Mononuclear cell (primary cell): ENCODE data around the gene ACAT2. TPM values are rescaled to one million over a fixed set of nuclear protein-coding genes. Genes with fewer than 3 reads are reported as not detected.
"Not testable (repeated sequence)": the region's sequence is repeated elsewhere in the genome, so short reads cannot be mapped to it uniquely, and the experiment has no call there.

Source experiments
- H3K27me3 ChIP-seq: 2 replicates; pipeline ENCODE4 v1.6.0; 2011; ENCODE audit warnings: low read length, control low read depth; ENCODE audit not compliant: insufficient read depth
- H3K4me1 ChIP-seq: 2 replicates; pipeline ENCODE4 v1.5.1; 2011; ENCODE audit warnings: mild to moderate bottlenecking, low read length, control low read depth; ENCODE audit not compliant: insufficient read depth
- H3K4me3 ChIP-seq: 2 replicates; pipeline ENCODE4 v1.5.1; 2011; ENCODE audit warnings: mild to moderate bottlenecking, low read length, moderate library complexity
- H3K9me3 ChIP-seq: 2 replicates; pipeline ENCODE4 v1.5.1; 2011; ENCODE audit warnings: low read depth, mild to moderate bottlenecking, control low read depth, low read length
- total RNA-seq: library from RNA; depleted of rRNA; stranded (reverse); fragments of >200 nt; gene quantifications from one replicate; pipeline ENCODE4 v1.2.3, GENCODE V29; 2012

Gene ACAT2
- total RNA-seq, 1 donor: 10.5 TPM

DNA sequence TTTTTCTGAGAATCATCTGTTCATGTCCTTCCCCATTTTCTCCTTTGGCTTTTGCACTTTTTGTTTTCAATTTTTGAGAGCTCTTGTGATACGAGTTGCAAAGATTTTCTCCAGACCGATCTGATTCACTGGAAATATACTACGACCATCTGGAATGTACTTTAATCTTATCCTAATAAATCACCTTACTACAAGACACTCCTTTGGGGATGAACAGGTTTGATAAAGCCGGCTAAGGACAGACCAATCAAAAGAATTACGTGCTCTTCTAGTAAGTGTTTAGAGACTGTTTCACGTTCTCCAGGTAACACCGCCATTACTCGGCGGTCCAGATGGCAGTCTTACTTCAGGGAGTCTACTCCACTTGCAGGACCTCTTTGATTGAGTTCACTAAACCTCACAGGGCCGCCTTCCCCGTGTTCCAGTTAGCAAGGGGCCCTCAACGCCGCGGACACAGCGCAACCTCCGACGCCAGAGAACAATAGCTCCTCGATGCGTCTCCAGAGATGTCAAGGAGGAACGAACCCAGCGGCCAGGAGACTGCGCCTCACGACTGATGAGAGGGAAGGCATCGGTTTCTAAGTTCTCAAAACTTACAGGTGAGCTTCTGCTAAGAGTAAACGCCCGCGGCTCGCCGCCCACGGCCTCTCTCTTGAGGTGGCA, 35.5 kb upstream of the ACAT2 start:
- H3K4me3 ChIP-seq: peak overlapping the region; percentile 89
- H3K27me3 ChIP-seq: no peaks in the 10 kb centered on the region
- no peaks in the 10 kb centered on the region for H3K9me3 ChIP-seq
- peaks cover 43% of the 10 kb centered on the region for H3K4me1 ChIP-seq

DNA sequence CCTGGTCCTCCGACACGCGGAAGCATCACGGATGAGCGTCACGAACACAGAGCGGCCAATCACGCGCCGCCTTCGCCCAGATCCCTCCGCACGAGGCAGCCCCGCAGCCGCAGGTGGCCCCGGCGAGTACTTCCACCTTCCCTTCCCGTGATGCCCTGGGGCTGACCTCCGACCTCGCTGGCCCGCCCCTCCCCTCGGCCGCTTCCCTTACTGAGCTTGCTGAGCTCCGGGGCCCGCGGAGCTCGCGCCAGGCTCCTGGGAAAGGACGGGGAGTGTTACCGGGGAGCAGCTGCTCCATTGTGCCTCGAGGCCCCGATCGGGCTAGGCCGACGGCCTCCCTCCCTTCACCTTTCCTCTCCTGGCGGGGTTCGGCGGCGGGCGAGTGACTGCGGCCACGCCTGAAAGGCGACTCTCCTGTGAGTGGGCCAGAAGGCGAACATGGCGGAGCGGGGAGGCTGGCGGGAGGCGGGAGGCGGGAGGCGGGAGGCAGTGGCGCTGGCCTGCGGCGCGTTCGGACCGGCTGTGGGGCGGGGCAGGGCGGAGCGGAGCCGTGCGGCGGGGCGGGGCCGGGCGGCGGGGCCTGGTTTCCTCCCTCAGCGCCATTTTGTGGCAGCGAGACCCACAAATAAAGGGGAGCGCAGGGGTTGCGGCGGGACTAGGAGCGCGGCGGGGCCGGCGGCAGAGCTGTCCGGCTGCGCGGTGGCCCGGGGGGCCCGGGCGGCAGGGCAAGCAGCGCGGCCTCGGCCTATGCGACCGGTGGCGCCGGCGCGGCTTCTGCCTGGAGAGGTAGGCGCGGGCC, 34.7 kb upstream of the ACAT2 start, which contains the start of gene WTAP:
Gene WTAP, plus strand, starts transcription at position 589 of the 799 bp plus-strand sequence. CDS start 8,760 bp downstream, outside the sequence.
- Histone ChIP-seq H3K4me3 (peak within 1 kb of the TSS; percentile 89), H3K4me1 (peaks cover 49% of the 10 kb centered on the region), H3K9me3 (no peaks in the 10 kb centered on the region), H3K27me3 (no peaks in the 10 kb centered on the region)

DNA sequence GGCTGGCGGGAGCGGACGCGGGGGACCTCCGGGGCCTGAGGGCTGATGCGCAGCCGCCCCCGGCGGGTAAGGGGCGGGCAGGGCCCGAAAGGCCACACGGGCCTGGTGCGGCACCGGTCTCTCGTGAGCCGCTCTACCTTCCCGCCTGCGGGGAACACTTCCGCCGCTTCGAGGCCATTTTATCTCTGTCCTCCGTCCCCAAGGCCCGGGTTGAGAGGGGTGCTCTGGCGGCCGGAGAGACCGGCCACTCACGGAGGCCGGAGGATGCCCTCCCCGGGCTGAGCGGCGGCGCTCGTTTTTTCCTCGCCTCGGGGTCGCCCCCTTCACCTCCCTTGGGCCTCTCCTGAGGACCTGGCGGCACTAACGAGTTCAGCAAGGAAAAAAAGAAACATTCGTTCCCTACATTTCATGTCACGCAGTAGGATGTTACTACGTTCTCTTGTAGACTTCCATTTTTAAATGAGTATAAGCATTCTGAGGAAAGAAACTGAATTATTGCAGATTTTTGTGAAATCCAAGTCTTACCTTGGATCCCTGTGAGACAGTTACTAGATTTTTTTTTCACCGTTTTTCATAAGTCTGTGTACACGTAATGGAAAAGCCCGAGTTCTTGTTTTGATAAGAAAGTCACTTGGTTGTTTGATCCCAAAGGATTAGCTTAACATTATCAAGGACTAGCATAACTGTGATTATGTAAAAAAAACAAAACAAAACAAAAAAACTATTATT, 34.0 kb upstream of the ACAT2 start:
- Histone ChIP-seq H3K9me3 (no peaks in the 10 kb centered on the region), H3K4me3 (peak overlapping the region; percentile 89), H3K27me3 (no peaks in the 10 kb centered on the region), H3K4me1 (peaks cover 54% of the 10 kb centered on the region)

DNA sequence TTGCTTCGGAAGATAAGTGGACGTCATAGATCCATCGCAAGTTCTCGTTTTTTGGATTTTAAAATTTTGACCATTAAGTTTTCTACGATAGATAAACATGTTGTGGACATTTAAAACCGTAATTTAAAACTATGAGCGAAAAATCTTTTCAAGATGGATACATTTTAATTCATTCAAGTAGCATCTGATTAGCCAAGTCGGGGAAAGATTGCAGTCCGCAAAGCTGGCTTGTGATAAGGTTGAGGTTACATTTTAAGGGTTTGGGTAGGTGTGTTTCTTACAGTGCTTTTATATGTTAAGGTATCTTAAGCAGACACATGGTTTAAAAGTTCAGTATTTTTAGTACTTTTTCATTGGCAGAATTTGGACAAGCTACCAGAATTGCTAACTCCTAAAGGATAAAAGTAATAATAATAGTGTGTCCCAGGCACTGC, 33.3 kb upstream of the ACAT2 start:
- H3K27me3 ChIP-seq: no peaks in the 10 kb centered on the region
- peak overlapping the region; percentile 89 for H3K4me3 ChIP-seq
- H3K9me3 ChIP-seq: no peaks in the 10 kb centered on the region
- H3K4me1 ChIP-seq: peaks cover 58% of the 10 kb centered on the region

DNA sequence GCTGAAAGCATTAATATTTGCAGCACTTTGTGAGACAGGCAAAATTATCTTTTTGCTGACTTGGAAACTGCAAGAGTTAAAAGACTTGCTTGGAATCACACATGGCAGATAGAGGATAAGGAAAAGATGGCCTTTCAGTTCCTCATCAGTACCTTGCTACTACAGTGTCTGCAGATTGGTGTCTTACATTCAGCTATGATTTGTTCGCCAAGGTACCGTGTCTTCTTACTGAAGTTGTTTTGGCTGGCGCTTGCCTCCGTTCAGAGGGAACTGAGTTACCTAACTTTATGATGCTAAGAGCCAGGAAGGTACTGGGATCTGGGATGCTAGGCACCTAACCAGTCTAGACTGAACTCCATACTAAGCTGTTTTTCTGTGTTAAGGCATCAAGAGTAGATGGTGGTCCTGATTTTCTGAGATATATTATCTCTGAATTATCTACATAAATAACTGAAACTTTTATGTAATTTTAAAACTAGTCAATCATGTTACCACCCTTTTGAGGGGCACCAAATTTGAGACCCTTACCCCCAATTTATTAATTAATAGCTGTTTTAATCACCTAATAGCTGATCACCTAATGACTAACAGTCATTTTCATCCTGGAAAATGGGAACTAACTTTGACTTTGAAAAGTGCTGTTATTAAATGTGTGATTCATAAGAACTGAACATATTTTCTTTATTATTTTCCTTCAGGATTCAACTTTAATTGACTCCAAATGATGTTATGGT, 32.1 kb upstream of the ACAT2 start:
- no peaks in the 10 kb centered on the region for H3K27me3 ChIP-seq
- peaks cover 60% of the 10 kb centered on the region for H3K4me1 ChIP-seq
- H3K9me3 ChIP-seq: no peaks in the 10 kb centered on the region
- peak overlapping the region; percentile 12 for H3K4me3 ChIP-seq

DNA sequence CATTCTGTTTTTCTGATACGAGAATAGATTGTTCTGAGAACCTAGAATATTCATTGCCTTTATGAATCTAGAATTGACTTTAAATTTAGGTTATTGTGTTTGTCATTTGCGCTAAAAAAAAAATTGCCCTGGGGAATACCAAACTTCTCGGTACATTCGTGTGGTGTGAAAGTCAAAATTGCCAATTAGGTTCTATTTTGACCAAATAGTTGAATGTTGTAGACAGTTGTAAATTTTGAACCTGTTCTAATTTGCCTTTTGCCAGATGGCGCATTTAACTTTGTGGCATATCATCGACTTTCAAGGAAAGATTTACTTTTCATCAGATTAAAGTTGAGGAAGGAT, 31.5 kb upstream of the ACAT2 start:
- Histone ChIP-seq H3K9me3 (no peaks in the 10 kb centered on the region), H3K4me1 (peaks cover 59% of the 10 kb centered on the region), H3K4me3 (no peak overlapping the region), H3K27me3 (no peaks in the 10 kb centered on the region)

DNA sequence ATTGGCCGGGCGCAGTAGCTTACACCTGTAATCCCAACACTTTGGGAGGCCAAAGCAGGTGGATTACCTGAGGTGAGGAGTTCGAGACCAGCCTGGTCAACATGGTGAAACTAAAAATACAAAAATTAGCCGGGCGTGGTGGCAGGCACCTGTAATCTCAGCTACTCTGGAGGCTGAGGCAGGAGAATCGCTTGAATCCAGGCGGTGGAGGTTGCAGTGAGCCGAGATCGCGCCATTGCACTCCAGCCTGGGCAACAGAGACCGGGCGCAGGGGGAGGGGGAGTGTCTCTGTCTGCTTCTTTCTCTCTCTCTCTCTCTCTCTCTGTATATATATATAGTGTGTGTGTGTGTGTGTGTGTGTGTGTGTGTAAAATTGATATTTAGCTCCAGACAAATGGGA, 29.3 kb upstream of the ACAT2 start:
- not testable (repeated sequence) for H3K4me3 ChIP-seq, H3K9me3 ChIP-seq, H3K27me3 ChIP-seq
- peaks cover 52% of the 10 kb centered on the region for H3K4me1 ChIP-seq

DNA sequence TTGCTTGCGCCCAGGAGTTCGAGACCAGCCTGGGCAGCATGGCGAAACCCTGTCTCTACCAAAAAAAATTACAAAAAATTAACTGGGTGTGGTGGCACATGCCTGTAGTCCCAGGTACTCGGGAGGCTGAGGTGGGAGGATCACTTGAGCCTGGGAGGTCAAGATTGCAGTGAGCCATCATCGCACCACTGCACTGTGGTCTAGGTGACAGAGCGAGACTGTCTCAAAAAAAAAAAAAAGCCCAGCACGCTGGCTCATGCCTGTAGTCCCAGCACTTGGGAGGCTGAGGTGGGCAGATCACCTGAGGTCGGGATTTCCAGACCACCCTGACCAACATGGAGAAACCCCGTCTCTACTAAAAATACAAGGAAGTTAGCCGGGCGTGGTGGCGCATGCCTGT, 28.4 kb upstream of the ACAT2 start:
- H3K4me3 ChIP-seq, H3K9me3 ChIP-seq, H3K27me3 ChIP-seq: not testable (repeated sequence)
- peaks cover 53% of the 10 kb centered on the region for H3K4me1 ChIP-seq

DNA sequence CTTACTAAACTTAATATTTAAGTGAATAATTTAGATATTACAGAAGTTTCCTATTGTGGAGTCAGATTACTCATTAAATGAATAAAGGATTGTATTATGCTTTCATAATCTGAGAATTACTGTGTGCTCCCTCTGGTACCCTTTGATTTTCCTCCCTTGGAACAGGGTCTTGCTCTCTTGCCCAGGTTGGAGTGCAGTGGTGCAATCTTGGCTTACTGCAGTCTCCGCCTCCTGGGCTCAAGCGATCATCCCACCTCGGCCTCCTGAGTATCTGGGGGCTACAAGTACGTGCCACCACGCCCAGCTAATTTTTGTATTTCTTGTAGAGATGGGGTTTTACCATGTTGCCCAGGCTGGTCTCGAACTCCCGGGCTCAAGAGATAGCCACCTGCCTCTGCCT, 24.9 kb upstream of the ACAT2 start:
- Histone ChIP-seq H3K4me1 (peaks cover 31% of the 10 kb centered on the region), H3K27me3 (no peaks in the 10 kb centered on the region), H3K9me3 (no peaks in the 10 kb centered on the region), H3K4me3 (no peak overlapping the region)

DNA sequence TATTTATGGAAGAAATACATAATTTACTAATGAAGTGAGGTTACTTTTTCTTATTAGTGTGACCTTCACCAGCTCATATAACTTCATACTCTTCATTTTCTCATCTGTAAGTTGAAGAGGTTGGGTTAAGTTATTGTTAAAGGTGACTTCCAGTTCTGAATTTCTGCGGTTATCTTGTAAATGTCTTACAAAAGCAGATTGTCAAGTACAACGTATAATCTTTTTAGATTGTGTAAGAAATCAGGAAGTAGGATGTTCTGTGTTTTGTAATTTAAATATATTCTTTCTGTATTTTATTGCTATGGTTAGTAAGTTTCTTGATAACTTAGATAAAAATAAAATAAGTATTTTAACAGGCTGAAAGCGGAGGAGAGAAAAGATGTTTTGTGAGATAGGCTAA, 22.5 kb upstream of the ACAT2 start:
- Histone ChIP-seq H3K4me1 (peaks cover 16% of the 10 kb centered on the region), H3K9me3 (no peaks in the 10 kb centered on the region), H3K4me3 (no peak overlapping the region), H3K27me3 (no peaks in the 10 kb centered on the region)

DNA sequence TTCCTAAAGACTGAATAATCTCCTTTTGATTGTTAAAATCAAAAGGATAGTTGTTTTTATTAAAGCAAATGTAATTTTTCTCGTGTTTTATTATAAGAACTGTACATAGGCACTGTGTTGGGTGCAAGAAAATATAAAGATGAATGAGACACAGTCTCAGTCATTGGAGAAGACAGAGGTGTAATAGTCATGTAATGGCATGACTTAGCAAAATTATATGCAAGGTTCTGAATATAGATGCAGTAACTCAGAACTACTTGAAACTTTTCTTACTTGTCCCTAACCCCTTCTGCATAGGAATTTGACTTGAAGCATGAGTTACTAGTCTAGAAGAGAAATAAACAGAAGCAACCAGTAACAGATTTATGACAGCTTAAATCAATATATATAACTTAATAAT, 19.7 kb upstream of the ACAT2 start:
- Histone ChIP-seq H3K4me3 (no peak overlapping the region), H3K4me1 (peaks cover 7% of the 10 kb centered on the region), H3K27me3 (no peaks in the 10 kb centered on the region), H3K9me3 (no peaks in the 10 kb centered on the region)

DNA sequence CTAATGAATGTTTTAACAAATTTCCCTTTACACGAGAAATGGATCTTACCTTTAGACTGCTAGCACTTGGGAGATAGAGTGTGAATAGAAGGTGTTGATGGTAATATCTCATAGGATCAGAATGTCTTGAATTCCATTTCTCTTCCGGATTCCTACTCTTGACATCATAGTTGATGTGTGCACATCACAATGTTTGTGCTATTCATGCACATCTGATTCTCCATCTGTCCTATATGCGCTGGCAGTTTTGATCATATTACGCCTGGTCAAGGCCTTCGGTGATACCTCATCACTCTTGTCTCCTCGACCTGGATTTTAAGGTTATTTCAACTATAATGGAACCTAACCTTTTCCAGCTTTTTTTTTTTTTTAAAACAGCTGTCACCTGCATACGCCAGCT, 16.8 kb upstream of the ACAT2 start:
- Histone ChIP-seq H3K4me1 (peaks cover under 1% of the 10 kb centered on the region), H3K27me3 (no peaks in the 10 kb centered on the region), H3K4me3 (no peak overlapping the region), H3K9me3 (no peaks in the 10 kb centered on the region)

DNA sequence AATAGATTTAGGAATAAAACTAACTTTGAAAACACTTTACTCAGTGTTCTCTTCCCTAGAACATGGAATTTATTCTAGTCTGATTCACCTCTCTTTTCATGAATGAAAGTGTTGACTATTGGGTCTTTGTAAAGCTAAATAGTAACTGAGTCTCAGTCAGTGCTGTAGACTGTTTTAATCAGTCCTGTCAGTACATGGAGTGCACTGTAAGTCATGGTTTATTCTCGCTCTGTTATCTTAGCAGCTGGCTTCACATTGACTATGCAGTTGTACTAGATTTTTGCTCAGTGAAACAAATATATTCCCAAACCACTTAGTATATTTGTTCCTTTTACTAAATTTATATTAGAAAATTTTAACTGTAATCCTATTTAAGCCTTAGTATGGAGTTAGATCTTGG, 15.1 kb upstream of the ACAT2 start:
- no peaks in the 10 kb centered on the region for H3K4me1 ChIP-seq
- no peaks in the 10 kb centered on the region for H3K9me3 ChIP-seq
- H3K4me3 ChIP-seq: no peak overlapping the region
- H3K27me3 ChIP-seq: no peaks in the 10 kb centered on the region

DNA sequence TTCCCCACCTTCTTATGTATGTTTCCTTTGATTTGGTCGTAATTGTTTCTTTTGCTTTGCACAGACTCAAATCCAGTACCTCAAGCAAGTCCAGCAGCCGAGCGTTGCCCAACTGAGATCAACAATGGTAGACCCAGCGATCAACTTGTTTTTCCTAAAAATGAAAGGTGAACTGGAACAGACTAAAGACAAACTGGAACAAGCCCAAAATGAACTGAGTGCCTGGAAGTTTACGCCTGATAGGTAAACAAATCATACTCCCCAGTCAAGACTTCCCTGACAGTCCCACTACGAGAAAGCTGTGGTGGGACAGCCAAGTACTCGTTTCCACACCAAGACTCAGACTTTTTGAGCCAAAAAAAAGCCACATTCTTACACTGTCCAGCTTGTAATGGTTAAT, 13.7 kb upstream of the ACAT2 start:
- H3K4me3 ChIP-seq, H3K9me3 ChIP-seq, H3K4me1 ChIP-seq, H3K27me3 ChIP-seq: not testable (repeated sequence)

DNA sequence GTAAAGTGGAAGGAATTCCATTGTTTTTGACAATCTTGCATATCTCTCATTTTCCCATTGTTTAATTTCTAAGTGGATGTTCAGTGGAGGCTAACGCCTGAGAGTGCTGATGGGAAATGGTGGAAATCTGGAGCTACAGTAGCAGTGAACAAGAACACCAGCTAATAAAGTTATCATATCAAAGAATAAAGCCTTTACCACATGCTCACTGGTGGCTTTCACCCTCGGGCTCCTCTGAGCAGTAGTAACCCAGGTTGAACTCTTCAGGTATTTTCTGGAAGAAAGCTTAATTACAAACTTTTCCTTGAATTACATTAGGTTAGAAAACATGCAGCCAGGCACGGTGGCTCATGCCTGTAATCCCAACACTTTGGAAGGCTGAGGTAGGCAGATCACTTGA, 10.4 kb upstream of the ACAT2 start:
- no peaks in the 10 kb centered on the region for H3K27me3 ChIP-seq
- H3K4me1 ChIP-seq: no peaks in the 10 kb centered on the region
- H3K9me3 ChIP-seq: no peaks in the 10 kb centered on the region
- no peak overlapping the region for H3K4me3 ChIP-seq
